ENCODE data around the gene NOSTRIN. TPM values are rescaled to one million over a fixed set of nuclear protein-coding genes. Genes with fewer than 3 reads are reported as not detected.

Gene NOSTRIN
- total and polyA plus RNA-seq, 5 donors from 2014 or later = not detected

GRCh38 chr2:168825126-168825525, 22.7 kb downstream of the NOSTRIN start:
- Histone ChIP-seq H3K4me1 (ENCODE audit: control insufficient read depth, insufficient read depth, low read length, poor library complexity, severe bottlenecking) (no peaks in the 10 kb centered on the region), H3K36me3 (ENCODE audit: control insufficient read depth, insufficient read depth, low read length) (no peaks in the 10 kb centered on the region), H3K27me3 (ENCODE audit: control insufficient read depth, insufficient read depth, low read length) (no peaks in the 10 kb centered on the region), H3K9me3 (ENCODE audit: control insufficient read depth in 2 of 2, low read length in 2 of 2) (no peaks in the 10 kb centered on the region), H3K27ac (ENCODE audit: insufficient read depth, low read length, poor library complexity, severe bottlenecking) (no peak overlapping the region), H3K4me3 (ENCODE audit: low read depth, low read length) (no peak overlapping the region)
- no peak overlapping the region for H3K4me3 Mint-ChIP-seq
- peaks cover 7% of the 10 kb centered on the region for H3K27me3 Mint-ChIP-seq
- ATAC-seq (ENCODE audit: low read depth in 2 of 2) = no peak
- peaks cover 0 to 2% (median 0%) of the 10 kb centered on the region in 7 donors for H3K9me3 Mint-ChIP-seq
- no peaks in the 10 kb centered on the region for H3K36me3 Mint-ChIP-seq
- no peak for DNase-seq
- no peak overlapping the region for H3K27ac Mint-ChIP-seq
- no peaks in the 10 kb centered on the region for H3K4me1 Mint-ChIP-seq

GRCh38 chr2:168830958-168831357, 28.5 kb downstream of the NOSTRIN start:
- no peak for ATAC-seq (ENCODE audit: low read depth in 2 of 2)
- no peaks in the 10 kb centered on the region for H3K36me3 ChIP-seq (ENCODE audit: control insufficient read depth, insufficient read depth, low read length)
- no peak overlapping the region for H3K4me3 ChIP-seq (ENCODE audit: low read depth, low read length)

GRCh38 chr2:168831662-168832061, 29.2 kb downstream of the NOSTRIN start:
- no peak overlapping the region for H3K27ac ChIP-seq (ENCODE audit: insufficient read depth, low read length, poor library complexity, severe bottlenecking)
- DNase-seq (no peak), ATAC-seq (ENCODE audit: low read depth in 2 of 2) (no peak)
- H3K27me3 ChIP-seq (ENCODE audit: control insufficient read depth, insufficient read depth, low read length) = no peaks in the 10 kb centered on the region
- Mint-ChIP-seq H3K27ac (no peak overlapping the region), H3K9me3 (peaks cover 0 to 3% (median 0%) of the 10 kb centered on the region in 7 donors), H3K36me3 (no peaks in the 10 kb centered on the region), H3K4me1 (no peaks in the 10 kb centered on the region), H3K4me3 (no peak overlapping the region), H3K27me3 (peaks cover 7% of the 10 kb centered on the region)
- no peaks in the 10 kb centered on the region for H3K4me1 ChIP-seq (ENCODE audit: control insufficient read depth, insufficient read depth, low read length, poor library complexity, severe bottlenecking)
- no peak overlapping the region for H3K4me3 ChIP-seq (ENCODE audit: low read depth, low read length)
- no peaks in the 10 kb centered on the region for H3K36me3 ChIP-seq (ENCODE audit: control insufficient read depth, insufficient read depth, low read length)
- no peaks in the 10 kb centered on the region for H3K9me3 ChIP-seq (ENCODE audit: control insufficient read depth in 2 of 2, low read length in 2 of 2)

More at GRCh38 chr2:168830958-168831357, 28.5 kb downstream of the NOSTRIN start:
- Histone ChIP-seq H3K27me3 (ENCODE audit: control insufficient read depth, insufficient read depth, low read length) (no peaks in the 10 kb centered on the region), H3K4me1 (ENCODE audit: control insufficient read depth, insufficient read depth, low read length, poor library complexity, severe bottlenecking) (no peaks in the 10 kb centered on the region), H3K27ac (ENCODE audit: insufficient read depth, low read length, poor library complexity, severe bottlenecking) (no peak overlapping the region), H3K9me3 (ENCODE audit: control insufficient read depth in 2 of 2, low read length in 2 of 2) (no peaks in the 10 kb centered on the region)
- peaks cover 7% of the 10 kb centered on the region for H3K27me3 Mint-ChIP-seq
- H3K4me3 Mint-ChIP-seq = no peak overlapping the region
- no peaks in the 10 kb centered on the region for H3K4me1 Mint-ChIP-seq
- DNase-seq = no peak
- peaks cover 0 to 2% (median 0%) of the 10 kb centered on the region in 7 donors for H3K9me3 Mint-ChIP-seq
- H3K27ac Mint-ChIP-seq = no peak overlapping the region
- no peaks in the 10 kb centered on the region for H3K36me3 Mint-ChIP-seq

- no peak overlapping the region for H3K27ac Mint-ChIP-seq
- H3K27me3 Mint-ChIP-seq = no peaks in the 10 kb centered on the region
- Histone ChIP-seq H3K4me1 (ENCODE audit: control insufficient read depth, insufficient read depth, low read length, poor library complexity, severe bottlenecking) (no peaks in the 10 kb centered on the region), H3K27me3 (ENCODE audit: control insufficient read depth, insufficient read depth, low read length) (no peaks in the 10 kb centered on the region), H3K36me3 (ENCODE audit: control insufficient read depth, insufficient read depth, low read length) (no peaks in the 10 kb centered on the region), H3K4me3 (ENCODE audit: low read depth, low read length) (no peak overlapping the region), H3K27ac (ENCODE audit: insufficient read depth, low read length, poor library complexity, severe bottlenecking) (no peak overlapping the region), H3K9me3 (ENCODE audit: control insufficient read depth in 2 of 2, low read length in 2 of 2) (no peaks in the 10 kb centered on the region)
- no peak for DNase-seq
- H3K36me3 Mint-ChIP-seq = no peaks in the 10 kb centered on the region
- peaks cover 0 to 3% (median 0%) of the 10 kb centered on the region in 7 donors for H3K9me3 Mint-ChIP-seq
- ATAC-seq (ENCODE audit: low read depth in 2 of 2) = no peak
- H3K4me3 Mint-ChIP-seq = no peak overlapping the region
- no peaks in the 10 kb centered on the region for H3K4me1 Mint-ChIP-seq
These were observed 33.5 kb downstream of the NOSTRIN start for GRCh38 chr2:168835969-168836368.

- Mint-ChIP-seq H3K36me3 (no peaks in the 10 kb centered on the region), H3K27me3 (peaks cover 8% of the 10 kb centered on the region), H3K4me3 (no peak overlapping the region), H3K4me1 (no peaks in the 10 kb centered on the region), H3K27ac (no peak overlapping the region), H3K9me3 (peaks cover 0 to 3% (median 0%) of the 10 kb centered on the region in 7 donors)
- Histone ChIP-seq H3K27me3 (ENCODE audit: control insufficient read depth, insufficient read depth, low read length) (no peaks in the 10 kb centered on the region), H3K9me3 (ENCODE audit: control insufficient read depth in 2 of 2, low read length in 2 of 2) (no peaks in the 10 kb centered on the region), H3K4me3 (ENCODE audit: low read depth, low read length) (no peak overlapping the region), H3K4me1 (ENCODE audit: control insufficient read depth, insufficient read depth, low read length, poor library complexity, severe bottlenecking) (no peaks in the 10 kb centered on the region), H3K36me3 (ENCODE audit: control insufficient read depth, insufficient read depth, low read length) (no peaks in the 10 kb centered on the region), H3K27ac (ENCODE audit: insufficient read depth, low read length, poor library complexity, severe bottlenecking) (no peak overlapping the region)
- ATAC-seq (ENCODE audit: low read depth in 2 of 2) = no peak
- no peak for DNase-seq
These were observed 39.0 kb downstream of the NOSTRIN start for GRCh38 chr2:168841445-168841844.

- H3K27ac ChIP-seq (ENCODE audit: insufficient read depth, low read length, poor library complexity, severe bottlenecking) = no peak overlapping the region
- Mint-ChIP-seq H3K27ac (no peak overlapping the region), H3K36me3 (no peaks in the 10 kb centered on the region), H3K27me3 (peaks cover 8% of the 10 kb centered on the region), H3K4me1 (no peaks in the 10 kb centered on the region), H3K4me3 (no peak overlapping the region), H3K9me3 (peaks cover 0 to 3% (median 0%) of the 10 kb centered on the region in 7 donors)
- H3K9me3 ChIP-seq (ENCODE audit: control insufficient read depth in 2 of 2, low read length in 2 of 2) = no peaks in the 10 kb centered on the region
- DNase-seq (no peak), ATAC-seq (ENCODE audit: low read depth in 2 of 2) (no peak)
- no peaks in the 10 kb centered on the region for H3K27me3 ChIP-seq (ENCODE audit: control insufficient read depth, insufficient read depth, low read length)
- H3K4me1 ChIP-seq (ENCODE audit: control insufficient read depth, insufficient read depth, low read length, poor library complexity, severe bottlenecking) = no peaks in the 10 kb centered on the region
- H3K36me3 ChIP-seq (ENCODE audit: control insufficient read depth, insufficient read depth, low read length) = no peaks in the 10 kb centered on the region
- H3K4me3 ChIP-seq (ENCODE audit: low read depth, low read length) = no peak overlapping the region
These were observed 40.8 kb downstream of the NOSTRIN start for GRCh38 chr2:168843253-168843652.

GRCh38 chr2:168848225-168848624, 45.8 kb downstream of the NOSTRIN start:
- Mint-ChIP-seq H3K36me3 (no peaks in the 10 kb centered on the region), H3K27me3 (peaks cover 8% of the 10 kb centered on the region), H3K9me3 (peaks cover 0 to 1% (median 0%) of the 10 kb centered on the region in 7 donors), H3K4me3 (no peak overlapping the region), H3K4me1 (peaks cover 0 to 2% (median 0%) of the 10 kb centered on the region in 4 donors), H3K27ac (no peak overlapping the region)
- no peaks in the 10 kb centered on the region for H3K27me3 ChIP-seq (ENCODE audit: control insufficient read depth, insufficient read depth, low read length)
- DNase-seq (no peak), ATAC-seq (ENCODE audit: low read depth in 2 of 2) (no peak)
- H3K4me3 ChIP-seq (ENCODE audit: low read depth, low read length) = no peak overlapping the region
- no peaks in the 10 kb centered on the region for H3K9me3 ChIP-seq (ENCODE audit: control insufficient read depth in 2 of 2, low read length in 2 of 2)
- H3K36me3 ChIP-seq (ENCODE audit: control insufficient read depth, insufficient read depth, low read length) = no peaks in the 10 kb centered on the region
- H3K27ac ChIP-seq (ENCODE audit: insufficient read depth, low read length, poor library complexity, severe bottlenecking) = no peak overlapping the region
- H3K4me1 ChIP-seq (ENCODE audit: control insufficient read depth, insufficient read depth, low read length, poor library complexity, severe bottlenecking) = no peaks in the 10 kb centered on the region

GRCh38 chr2:168849610-168850009, 47.2 kb downstream of the NOSTRIN start:
- H3K9me3 Mint-ChIP-seq = peaks cover 0 to 1% (median 0%) of the 10 kb centered on the region in 7 donors
- no peaks in the 10 kb centered on the region for H3K4me1 ChIP-seq (ENCODE audit: control insufficient read depth, insufficient read depth, low read length, poor library complexity, severe bottlenecking)
- ATAC-seq (ENCODE audit: low read depth in 2 of 2) = no peak
- H3K27ac ChIP-seq (ENCODE audit: insufficient read depth, low read length, poor library complexity, severe bottlenecking) = no peak overlapping the region
- H3K4me3 ChIP-seq (ENCODE audit: low read depth, low read length) = no peak overlapping the region
- no peaks in the 10 kb centered on the region for H3K36me3 ChIP-seq (ENCODE audit: control insufficient read depth, insufficient read depth, low read length)
- DNase-seq = no peak
- no peak overlapping the region for H3K4me3 Mint-ChIP-seq
- H3K27me3 Mint-ChIP-seq = peaks cover 8% of the 10 kb centered on the region
- no peak overlapping the region for H3K27ac Mint-ChIP-seq
- H3K27me3 ChIP-seq (ENCODE audit: control insufficient read depth, insufficient read depth, low read length) = no peaks in the 10 kb centered on the region
- H3K4me1 Mint-ChIP-seq = peaks cover 0 to 2% (median 0%) of the 10 kb centered on the region in 4 donors
- H3K36me3 Mint-ChIP-seq = no peaks in the 10 kb centered on the region
- no peaks in the 10 kb centered on the region for H3K9me3 ChIP-seq (ENCODE audit: control insufficient read depth in 2 of 2, low read length in 2 of 2)
